ENCODE measurements around the gene DUS1L. TPM values are rescaled to one million over a fixed set of nuclear protein-coding genes. Genes with fewer than 3 reads are reported as not detected.

Gene DUS1L
- 100 to 1,000 TPM; 137 to 186 (median 177) TPM for total RNA-seq
- 81.9 TPM for total RNA-seq (2013)
- total RNA-seq: 117 to 288 (median 157) reads per million in 29 experiments

- Histone ChIP-seq H3K4me1 (ENCODE audit: control insufficient read depth in 1 of 2, extremely low read depth in 1 of 2, insufficient read depth in 2 of 2, low read length in 2 of 2) (peaks cover 9 to 39% of the 10 kb centered on the region in 2 experiments), H3K27ac (ENCODE audit: low read length) (peak within 1 kb of the TSS; percentile 91), H3K9me3 (no peaks in the 10 kb centered on the region), H3K27me3 (replicated peaks in 1 of 2; ENCODE audit: control insufficient read depth in 2 of 2, extremely low read depth in 1 of 2, insufficient read depth in 2 of 2, low read length in 1 of 2) (no peaks in the 10 kb centered on the region), H3K4me3 (ENCODE audit: control insufficient read depth in 1 of 2, extremely low read depth in 1 of 2, low read length in 1 of 2) (peak within 1 kb of the TSS; percentile 83 to 86), H3K36me3 (ENCODE audit: control insufficient read depth in 2 of 2, extremely low read depth in 1 of 2, insufficient read depth in 1 of 2, low read length in 1 of 2) (peaks cover 5 to 24% of the 10 kb centered on the region in 2 donors)
- DNase-seq: peak; percentile 19 to 85 (median 58)
- Mint-ChIP-seq H3K4me3 (peak within 1 kb of the TSS; percentile 80 to 83 (median 81)), H3K36me3 (no peaks in the 10 kb centered on the region), H3K9me3 (no peaks in the 10 kb centered on the region), H3K27me3 (no peaks in the 10 kb centered on the region), H3K27ac (peak within 1 kb of the TSS; percentile 92), H3K4me1 (peaks cover 11 to 19% (median 16%) of the 10 kb centered on the region in 3 donors)
- peak; percentile 86 to 90 (median 87) for ATAC-seq (replicated peaks in 1 of 4)
- ChIA-PET CTCF (no interaction called here), POLR2A (interaction anchor here in 1 of 2 donors (0.6 kb wide), 1 partner anchor 117 kb away, joined by 3 read pairs; no protein-coding TSS in a partner anchor)
- WGBS (ENCODE audit: insufficient coverage): 1% methylated on average over 76 of the region's 88 CpGs
Measured at GRCh38 chr17:82065638-82066303, at the start of gene DUS1L. DUS1L (minus strand) TSS chr17:82065804; CDS start chr17:82065059, 745 bp downstream.

GRCh38 chr17:82114872-82115271 is 49.3 kb upstream of the DUS1L start:
- Mint-ChIP-seq H3K4me3 (no peak overlapping the region), H3K4me1 (peaks cover 8 to 15% (median 14%) of the 10 kb centered on the region in 3 donors), H3K36me3 (peaks cover 8% of the 10 kb centered on the region), H3K27ac (no peak overlapping the region), H3K9me3 (no peaks in the 10 kb centered on the region), H3K27me3 (no peaks in the 10 kb centered on the region)
- H3K27ac ChIP-seq (ENCODE audit: low read length): no peak overlapping the region
- no peak for ATAC-seq (replicated peaks in 1 of 4)
- no peak overlapping the region for H3K4me3 ChIP-seq (ENCODE audit: control insufficient read depth in 1 of 2, extremely low read depth in 1 of 2, low read length in 1 of 2)
- 99% methylated on average over 8 of the region's 9 CpGs for WGBS (ENCODE audit: insufficient coverage)
- ChIA-PET CTCF (no interaction called here), POLR2A (interaction anchor here (0.5 to 0.7 kb wide), 2 partner anchors 15 to 748 kb away, joined by 3 to 20 read pairs; no protein-coding TSS in a partner anchor)
- H3K4me1 ChIP-seq (ENCODE audit: control insufficient read depth in 1 of 2, extremely low read depth in 1 of 2, insufficient read depth in 2 of 2, low read length in 2 of 2): peaks cover 4 to 6% of the 10 kb centered on the region in 2 experiments
- no peak for DNase-seq
- H3K27me3 ChIP-seq (replicated peaks in 1 of 2; ENCODE audit: control insufficient read depth in 2 of 2, extremely low read depth in 1 of 2, insufficient read depth in 2 of 2, low read length in 1 of 2): no peaks in the 10 kb centered on the region
- H3K9me3 ChIP-seq: no peaks in the 10 kb centered on the region
- H3K36me3 ChIP-seq (ENCODE audit: control insufficient read depth in 2 of 2, extremely low read depth in 1 of 2, insufficient read depth in 1 of 2, low read length in 1 of 2): peaks cover 9% of the 10 kb centered on the region in 2 donors

- Mint-ChIP-seq H3K36me3 (peaks cover 8% of the 10 kb centered on the region), H3K4me1 (peaks cover 4 to 11% (median 10%) of the 10 kb centered on the region in 3 donors), H3K9me3 (no peaks in the 10 kb centered on the region), H3K27me3 (no peaks in the 10 kb centered on the region), H3K4me3 (no peak overlapping the region), H3K27ac (no peak overlapping the region)
- no peak overlapping the region for H3K4me3 ChIP-seq (ENCODE audit: control insufficient read depth in 1 of 2, extremely low read depth in 1 of 2, low read length in 1 of 2)
- no peaks in the 10 kb centered on the region for H3K27me3 ChIP-seq (replicated peaks in 1 of 2; ENCODE audit: control insufficient read depth in 2 of 2, extremely low read depth in 1 of 2, insufficient read depth in 2 of 2, low read length in 1 of 2)
- no peak overlapping the region for H3K27ac ChIP-seq (ENCODE audit: low read length)
- 100% methylated on average over 4 of the region's 10 CpGs for WGBS (ENCODE audit: insufficient coverage)
- ChIA-PET POLR2A (interaction anchor here in 1 of 2 donors (0.5 kb wide), 1 partner anchor 748 kb away, joined by 3 read pairs; no protein-coding TSS in a partner anchor), CTCF (no interaction called here)
- ATAC-seq (replicated peaks in 1 of 4): no peak
- H3K9me3 ChIP-seq: no peaks in the 10 kb centered on the region
- peaks cover under 1 to 1% of the 10 kb centered on the region in 2 experiments for H3K4me1 ChIP-seq (ENCODE audit: control insufficient read depth in 1 of 2, extremely low read depth in 1 of 2, insufficient read depth in 2 of 2, low read length in 2 of 2)
- no peak for DNase-seq
- peaks cover 9% of the 10 kb centered on the region in 2 donors for H3K36me3 ChIP-seq (ENCODE audit: control insufficient read depth in 2 of 2, extremely low read depth in 1 of 2, insufficient read depth in 1 of 2, low read length in 1 of 2)
Measured at GRCh38 chr17:82114447-82114846, 48.8 kb upstream of the DUS1L start.

GRCh38 chr17:82113941-82114340 is 48.3 kb upstream of the DUS1L start:
- peaks cover 9% of the 10 kb centered on the region in 2 donors for H3K36me3 ChIP-seq (ENCODE audit: control insufficient read depth in 2 of 2, extremely low read depth in 1 of 2, insufficient read depth in 1 of 2, low read length in 1 of 2)
- 89% methylated on average over 10 of the region's 13 CpGs for WGBS (ENCODE audit: insufficient coverage)
- no peak overlapping the region for H3K27ac ChIP-seq (ENCODE audit: low read length)
- Mint-ChIP-seq H3K4me1 (peaks cover 3 to 7% (median 6%) of the 10 kb centered on the region in 3 donors), H3K27me3 (no peaks in the 10 kb centered on the region), H3K27ac (no peak overlapping the region), H3K9me3 (no peaks in the 10 kb centered on the region), H3K4me3 (no peak overlapping the region), H3K36me3 (peaks cover 8% of the 10 kb centered on the region)
- DNase-seq (no peak), ATAC-seq (replicated peaks in 1 of 4) (no peak)
- CTCF ChIA-PET: no interaction called here
- no peaks in the 10 kb centered on the region for H3K9me3 ChIP-seq
- no peaks in the 10 kb centered on the region for H3K4me1 ChIP-seq (ENCODE audit: control insufficient read depth in 1 of 2, extremely low read depth in 1 of 2, insufficient read depth in 2 of 2, low read length in 2 of 2)
- POLR2A ChIA-PET: interaction anchor here in 1 of 2 donors (0.5 kb wide), 1 partner anchor 749 kb away, joined by 3 read pairs; no protein-coding TSS in a partner anchor
- no peaks in the 10 kb centered on the region for H3K27me3 ChIP-seq (replicated peaks in 1 of 2; ENCODE audit: control insufficient read depth in 2 of 2, extremely low read depth in 1 of 2, insufficient read depth in 2 of 2, low read length in 1 of 2)
- H3K4me3 ChIP-seq (ENCODE audit: control insufficient read depth in 1 of 2, extremely low read depth in 1 of 2, low read length in 1 of 2): no peak overlapping the region

- H3K9me3 ChIP-seq: no peaks in the 10 kb centered on the region
- no peak overlapping the region for H3K4me3 Mint-ChIP-seq
- H3K27ac ChIP-seq (ENCODE audit: low read length): no peak overlapping the region
- peaks cover 8% of the 10 kb centered on the region for H3K36me3 Mint-ChIP-seq
- peaks cover 7 to 8% (median 8%) of the 10 kb centered on the region in 3 donors for H3K4me1 Mint-ChIP-seq
- H3K27me3 Mint-ChIP-seq: no peaks in the 10 kb centered on the region
- 93% methylated on average over 5 of the region's 9 CpGs for WGBS (ENCODE audit: insufficient coverage)
- POLR2A ChIA-PET: interaction anchor here in 1 of 2 donors (0.5 kb wide), 1 partner anchor 30 kb away, joined by 5 read pairs; no protein-coding TSS in a partner anchor
- H3K36me3 ChIP-seq (ENCODE audit: control insufficient read depth in 2 of 2, extremely low read depth in 1 of 2, insufficient read depth in 1 of 2, low read length in 1 of 2): peaks cover 9% of the 10 kb centered on the region in 2 donors
- ATAC-seq (replicated peaks in 1 of 4): no peak
- no peaks in the 10 kb centered on the region for H3K4me1 ChIP-seq (ENCODE audit: control insufficient read depth in 1 of 2, extremely low read depth in 1 of 2, insufficient read depth in 2 of 2, low read length in 2 of 2)
- H3K27ac Mint-ChIP-seq: no peak overlapping the region
- no peaks in the 10 kb centered on the region for H3K9me3 Mint-ChIP-seq
- CTCF ChIA-PET: no interaction called here
- no peak for DNase-seq
- H3K27me3 ChIP-seq (replicated peaks in 1 of 2; ENCODE audit: control insufficient read depth in 2 of 2, extremely low read depth in 1 of 2, insufficient read depth in 2 of 2, low read length in 1 of 2): no peaks in the 10 kb centered on the region
- H3K4me3 ChIP-seq (ENCODE audit: control insufficient read depth in 1 of 2, extremely low read depth in 1 of 2, low read length in 1 of 2): no peak overlapping the region
Measured at GRCh38 chr17:82113422-82113821, 47.8 kb upstream of the DUS1L start.

GRCh38 chr17:82112914-82113311 is 47.3 kb upstream of the DUS1L start:
- H3K27ac ChIP-seq (ENCODE audit: low read length): no peak overlapping the region
- ATAC-seq (replicated peaks in 1 of 4) (no peak), DNase-seq (no peak)
- CTCF ChIA-PET: no interaction called here
- peaks cover 0 to 3% of the 10 kb centered on the region in 2 experiments for H3K4me1 ChIP-seq (ENCODE audit: control insufficient read depth in 1 of 2, extremely low read depth in 1 of 2, insufficient read depth in 2 of 2, low read length in 2 of 2)
- Mint-ChIP-seq H3K27me3 (no peaks in the 10 kb centered on the region), H3K27ac (no peak overlapping the region), H3K4me3 (no peak overlapping the region), H3K9me3 (no peaks in the 10 kb centered on the region), H3K36me3 (peaks cover 8% of the 10 kb centered on the region), H3K4me1 (peaks cover 9 to 10% (median 9%) of the 10 kb centered on the region in 3 donors)
- POLR2A ChIA-PET: interaction anchor here in 1 of 2 donors (0.5 kb wide), 1 partner anchor 31 kb away, joined by 5 read pairs; no protein-coding TSS in a partner anchor
- 88% methylated on average over 2 of the region's 6 CpGs for WGBS (ENCODE audit: insufficient coverage)
- no peak overlapping the region for H3K4me3 ChIP-seq (ENCODE audit: control insufficient read depth in 1 of 2, extremely low read depth in 1 of 2, low read length in 1 of 2)
- no peaks in the 10 kb centered on the region for H3K27me3 ChIP-seq (replicated peaks in 1 of 2; ENCODE audit: control insufficient read depth in 2 of 2, extremely low read depth in 1 of 2, insufficient read depth in 2 of 2, low read length in 1 of 2)
- H3K9me3 ChIP-seq: no peaks in the 10 kb centered on the region
- peaks cover 9% of the 10 kb centered on the region in 2 donors for H3K36me3 ChIP-seq (ENCODE audit: control insufficient read depth in 2 of 2, extremely low read depth in 1 of 2, insufficient read depth in 1 of 2, low read length in 1 of 2)
